HG02973 (cell line): ENCODE measurements around the gene DDX55.
A peak's percentile ranks its signal among the peaks of the same experiment; 100 is the strongest.
"Not testable (repeated sequence)": the region's sequence is repeated elsewhere in the genome, so short reads cannot be mapped to it uniquely, and the experiment has no call there.

Experiments used
- ATAC-seq: cut with Tn5 transposase; IDR thresholded peaks from one replicate; pipeline ENCODE4 v1.9.1; 2021; ENCODE audit warnings: moderate library complexity; ENCODE audit not compliant: unreplicated experiment

Gene DDX55, protein sequence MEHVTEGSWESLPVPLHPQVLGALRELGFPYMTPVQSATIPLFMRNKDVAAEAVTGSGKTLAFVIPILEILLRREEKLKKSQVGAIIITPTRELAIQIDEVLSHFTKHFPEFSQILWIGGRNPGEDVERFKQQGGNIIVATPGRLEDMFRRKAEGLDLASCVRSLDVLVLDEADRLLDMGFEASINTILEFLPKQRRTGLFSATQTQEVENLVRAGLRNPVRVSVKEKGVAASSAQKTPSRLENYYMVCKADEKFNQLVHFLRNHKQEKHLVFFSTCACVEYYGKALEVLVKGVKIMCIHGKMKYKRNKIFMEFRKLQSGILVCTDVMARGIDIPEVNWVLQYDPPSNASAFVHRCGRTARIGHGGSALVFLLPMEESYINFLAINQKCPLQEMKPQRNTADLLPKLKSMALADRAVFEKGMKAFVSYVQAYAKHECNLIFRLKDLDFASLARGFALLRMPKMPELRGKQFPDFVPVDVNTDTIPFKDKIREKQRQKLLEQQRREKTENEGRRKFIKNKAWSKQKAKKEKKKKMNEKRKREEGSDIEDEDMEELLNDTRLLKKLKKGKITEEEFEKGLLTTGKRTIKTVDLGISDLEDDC

DNA sequence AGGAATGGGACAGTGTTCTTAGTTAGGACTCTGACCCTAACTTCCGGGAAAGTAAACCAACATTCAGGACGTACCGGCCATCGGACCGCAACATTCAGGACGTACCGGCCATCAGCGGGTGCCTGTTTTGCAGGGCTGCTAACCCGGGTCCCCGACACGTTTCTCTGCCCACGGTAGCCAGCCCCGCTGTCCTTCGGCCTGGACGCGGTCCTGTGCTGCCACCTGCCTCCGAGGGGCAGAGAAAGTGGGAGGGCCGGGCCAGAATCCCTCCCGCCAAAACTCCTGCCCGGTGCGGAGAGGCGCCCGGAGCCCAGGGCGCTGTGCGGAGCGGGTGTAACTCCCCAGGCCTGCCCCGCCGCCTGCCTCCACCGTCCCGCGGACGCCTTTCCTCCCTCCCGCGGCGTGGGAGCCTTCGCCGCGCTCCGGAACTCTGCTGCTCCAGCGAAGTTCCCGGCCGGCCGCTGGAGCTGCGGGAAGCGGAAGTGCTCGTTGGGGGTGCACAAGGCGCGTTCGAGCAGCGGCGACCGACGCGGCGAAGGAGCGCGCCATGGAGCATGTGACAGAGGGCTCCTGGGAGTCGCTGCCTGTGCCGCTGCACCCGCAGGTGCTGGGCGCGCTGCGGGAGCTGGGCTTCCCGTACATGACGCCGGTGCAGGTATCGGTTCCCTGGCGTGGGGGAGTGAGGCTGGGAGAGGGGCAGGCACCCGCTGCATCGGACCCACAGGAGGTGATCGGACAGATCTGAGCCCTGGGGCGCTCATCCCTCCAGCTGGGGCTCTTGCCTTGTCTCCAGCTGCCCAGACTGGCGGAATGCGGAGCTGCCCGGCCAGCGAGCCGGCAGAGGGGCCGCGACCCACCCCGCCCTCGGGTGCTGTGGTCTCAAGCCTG, at the start of gene DDX55:
TSS of gene DDX55 (plus strand) at position 498 of the 888 bp plus-strand sequence. CDS start at position 548, 50 bp downstream.
- peak; percentile 80 for ATAC-seq

DNA sequence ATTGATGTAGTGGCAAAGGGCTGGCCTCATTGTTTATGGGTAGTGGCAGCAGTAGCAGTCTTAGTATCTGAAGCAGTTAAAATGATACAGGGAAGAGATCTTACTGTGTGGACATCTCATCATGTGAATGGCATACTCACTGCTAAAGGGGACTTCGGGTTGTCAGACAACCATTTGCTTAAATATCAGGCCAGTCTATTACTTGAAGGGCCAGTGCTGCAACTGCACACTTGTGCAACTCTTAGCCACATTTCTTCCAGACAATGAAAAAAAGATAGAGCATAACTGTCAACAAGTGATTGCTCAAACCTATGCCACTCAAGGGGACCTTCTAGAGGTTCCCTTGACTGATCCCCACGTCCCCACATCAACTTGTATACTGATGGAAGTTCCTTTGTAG, 47.8 kb upstream of the DDX55 start:
- not testable (repeated sequence) for ATAC-seq

DNA sequence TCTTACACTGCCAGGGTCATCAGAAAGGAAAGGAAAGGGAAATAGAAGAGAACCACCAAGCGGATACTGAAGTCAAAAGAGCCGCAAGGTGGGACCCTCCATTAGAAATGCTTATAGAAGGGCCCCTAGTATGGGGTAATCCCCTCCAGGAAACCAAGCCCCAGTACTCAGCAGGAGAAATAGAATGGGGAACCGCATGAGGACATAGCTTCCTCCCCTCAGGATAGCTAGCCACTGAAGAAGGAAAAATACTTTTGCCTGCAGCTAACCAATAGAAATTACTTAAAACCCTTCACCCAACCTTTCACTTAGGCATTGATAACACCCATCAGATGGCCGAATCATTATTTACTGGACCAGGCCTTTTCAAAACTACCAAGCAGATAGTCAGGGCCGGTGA, 47.1 kb upstream of the DDX55 start:
- ATAC-seq, result not testable (repeated sequence)

DNA sequence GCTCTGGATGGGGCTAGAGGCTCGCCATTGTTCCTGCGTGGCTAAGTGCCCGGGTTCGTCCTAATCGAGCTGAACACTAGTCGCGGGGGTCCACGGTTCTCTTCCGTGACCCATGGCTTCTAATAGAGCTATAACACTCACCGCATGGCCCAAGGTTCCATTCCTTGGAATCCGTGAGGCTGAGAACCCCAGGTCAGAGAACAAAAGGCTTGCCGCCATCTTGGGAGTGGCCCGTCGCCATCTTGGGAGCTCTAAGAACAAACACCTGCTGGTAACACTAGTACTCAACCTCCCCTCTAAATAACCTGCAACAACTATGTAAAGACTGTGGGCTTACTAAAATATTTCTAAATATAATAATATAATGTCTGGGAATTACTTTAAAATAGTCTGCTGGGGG, 43.4 kb upstream of the DDX55 start:
- not testable (repeated sequence) for ATAC-seq

DNA sequence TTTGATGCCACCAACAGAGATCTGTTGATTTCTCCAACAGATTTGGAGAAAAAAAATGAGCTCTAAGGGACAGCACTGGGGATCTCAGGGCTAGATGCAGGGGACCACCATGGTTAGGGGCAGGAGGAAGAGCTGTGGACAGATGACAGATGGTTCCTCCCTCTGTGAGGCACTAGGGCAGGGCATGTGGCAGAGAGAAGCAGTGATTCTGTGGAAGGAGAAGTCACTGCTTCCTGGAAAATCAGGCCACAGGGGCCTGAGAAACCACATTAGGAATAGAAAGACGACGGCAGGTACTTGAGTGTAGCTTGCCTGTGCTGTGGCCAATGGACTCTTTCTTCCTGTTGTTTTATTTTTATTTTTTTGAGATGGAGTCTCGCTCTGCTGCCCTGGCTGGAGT, 42.4 kb upstream of the DDX55 start:
- no peak for ATAC-seq

DNA sequence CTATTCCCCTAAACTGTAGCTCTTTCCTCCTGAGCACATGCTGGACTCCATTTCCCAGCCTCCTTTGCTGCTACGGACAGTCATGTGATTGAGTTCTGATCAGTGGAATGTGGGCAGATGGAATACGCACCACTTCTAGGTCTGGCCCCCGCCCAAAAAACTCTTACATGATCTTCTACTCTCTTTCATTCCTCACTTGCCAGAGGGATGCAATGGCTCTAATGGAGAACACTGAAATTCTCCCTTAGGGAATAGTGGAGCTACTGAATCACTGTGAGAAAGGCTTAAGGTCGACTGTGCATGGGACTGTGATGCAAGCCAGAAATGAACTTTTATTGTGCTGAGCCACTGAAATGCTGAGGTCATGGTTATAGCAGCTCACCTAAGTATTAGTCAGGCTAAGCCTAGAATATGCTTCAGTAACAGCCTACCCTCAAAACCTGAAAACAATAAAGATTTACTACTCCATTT, 30.5 kb upstream of the DDX55 start:
- ATAC-seq, result no peak

DNA sequence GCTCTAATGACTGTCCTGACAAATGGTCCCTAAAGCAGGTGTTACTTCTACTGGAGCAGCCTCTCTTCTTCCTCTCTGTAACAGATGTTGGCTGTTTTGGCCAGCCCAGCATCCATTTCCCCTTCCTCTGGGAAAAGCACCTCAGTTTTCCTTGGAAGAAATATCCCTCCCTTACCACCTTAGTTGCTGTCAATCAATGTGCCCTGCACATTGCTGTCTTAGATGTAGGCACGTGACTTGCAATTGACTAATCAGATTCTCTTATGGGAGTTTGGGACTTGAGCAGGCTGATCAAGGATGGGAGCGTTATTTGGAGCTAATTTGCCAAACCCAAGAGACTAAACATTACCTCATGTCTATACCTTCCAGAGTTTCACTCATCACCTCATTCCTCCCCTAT, 29.5 kb upstream of the DDX55 start:
- ATAC-seq, result no peak

DNA sequence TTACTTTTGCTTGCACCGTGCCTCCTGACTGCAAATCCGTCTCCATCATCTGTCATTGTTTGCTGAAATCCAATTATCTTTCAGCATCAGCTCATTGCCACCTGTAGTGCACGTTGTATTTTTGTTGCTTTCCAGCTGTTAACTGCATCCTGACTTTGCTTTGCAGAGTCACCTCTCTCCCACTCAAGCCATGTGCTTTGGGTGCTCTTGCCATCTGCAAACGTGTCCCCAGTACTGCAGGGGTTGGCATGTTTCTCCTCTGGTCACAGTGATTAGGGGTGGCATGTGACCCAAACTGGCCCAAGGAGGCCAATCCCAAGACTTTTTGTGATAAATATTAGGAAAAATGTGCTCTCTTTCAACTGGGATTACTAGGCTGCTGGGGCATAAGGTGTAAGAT, 28.0 kb upstream of the DDX55 start:
- ATAC-seq, result no peak

DNA sequence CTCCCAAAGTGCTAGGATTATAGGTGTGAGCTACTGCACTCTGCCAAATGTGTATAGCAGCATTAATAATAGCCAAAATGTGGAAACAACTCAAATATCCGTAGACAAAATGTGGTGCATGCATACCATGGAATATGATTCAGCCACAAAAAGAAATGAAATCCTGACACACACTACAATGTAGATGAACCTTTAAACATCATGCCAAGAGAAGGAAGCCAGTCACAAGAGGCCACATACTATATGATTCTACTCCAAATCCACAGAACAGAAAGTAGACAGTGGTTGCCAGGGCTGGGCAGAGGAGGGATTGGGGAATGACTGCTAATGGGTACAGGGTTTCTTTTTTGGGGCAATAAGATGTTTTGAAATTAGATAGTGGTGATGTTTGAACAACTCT, 25.3 kb upstream of the DDX55 start:
- no peak for ATAC-seq

DNA sequence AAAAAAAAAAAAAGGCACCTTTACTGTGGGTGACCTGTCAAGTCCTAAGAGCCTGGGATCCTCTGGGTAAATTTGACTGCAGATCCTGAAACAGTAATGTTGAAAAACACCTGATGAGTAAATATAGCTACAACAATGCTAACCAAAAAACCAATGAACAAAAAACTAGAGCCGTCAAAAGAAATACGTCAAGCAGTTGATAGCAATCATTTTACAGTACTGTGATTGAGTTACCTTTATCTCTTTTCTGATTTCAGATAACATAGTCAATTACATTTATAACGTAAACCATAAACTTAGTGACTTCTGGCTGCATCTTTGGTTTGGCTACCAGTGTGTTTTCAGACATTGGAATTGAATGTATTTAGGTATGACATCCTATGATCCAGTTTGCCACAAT, 23.7 kb upstream of the DDX55 start:
- ATAC-seq, result no peak

DNA sequence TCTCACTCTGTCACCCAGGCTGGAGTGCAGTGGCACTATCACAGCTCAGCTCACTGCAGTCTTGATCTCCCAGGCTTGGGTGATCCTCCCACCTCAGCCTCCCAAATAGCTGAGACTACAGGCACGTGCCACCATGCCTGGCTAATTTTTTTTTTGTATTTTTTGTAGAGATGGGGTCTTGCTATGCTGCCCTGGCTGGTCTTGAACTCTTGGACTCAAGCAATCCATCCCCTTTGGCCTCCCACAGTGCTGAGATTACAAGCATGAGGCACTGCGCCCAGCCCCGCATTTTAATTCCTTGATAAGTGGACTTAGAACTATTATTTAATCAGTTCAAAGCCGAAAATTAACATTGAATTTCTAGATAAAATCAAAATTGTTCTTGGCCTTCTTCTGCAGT, 23.1 kb upstream of the DDX55 start:
- ATAC-seq, result not testable (repeated sequence)

DNA sequence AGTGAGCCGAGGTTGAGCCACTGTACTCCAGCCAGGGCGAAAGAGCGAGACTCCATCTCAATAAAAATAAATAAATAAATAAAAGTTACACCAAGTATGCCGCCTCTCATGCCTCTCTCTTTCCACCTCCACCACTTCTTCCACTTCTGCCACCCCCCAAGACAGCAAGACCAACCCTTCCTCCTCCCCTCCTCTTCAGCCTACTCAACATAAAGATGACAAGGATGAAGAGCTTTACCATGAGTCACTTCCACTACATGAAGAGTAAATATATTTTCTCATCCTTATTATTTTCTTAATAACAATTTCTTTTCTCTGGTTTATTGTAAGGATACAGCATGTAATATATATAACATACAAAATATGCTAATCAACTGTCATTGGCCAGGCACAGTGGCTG, 21.1 kb upstream of the DDX55 start:
- ATAC-seq, result no peak

DNA sequence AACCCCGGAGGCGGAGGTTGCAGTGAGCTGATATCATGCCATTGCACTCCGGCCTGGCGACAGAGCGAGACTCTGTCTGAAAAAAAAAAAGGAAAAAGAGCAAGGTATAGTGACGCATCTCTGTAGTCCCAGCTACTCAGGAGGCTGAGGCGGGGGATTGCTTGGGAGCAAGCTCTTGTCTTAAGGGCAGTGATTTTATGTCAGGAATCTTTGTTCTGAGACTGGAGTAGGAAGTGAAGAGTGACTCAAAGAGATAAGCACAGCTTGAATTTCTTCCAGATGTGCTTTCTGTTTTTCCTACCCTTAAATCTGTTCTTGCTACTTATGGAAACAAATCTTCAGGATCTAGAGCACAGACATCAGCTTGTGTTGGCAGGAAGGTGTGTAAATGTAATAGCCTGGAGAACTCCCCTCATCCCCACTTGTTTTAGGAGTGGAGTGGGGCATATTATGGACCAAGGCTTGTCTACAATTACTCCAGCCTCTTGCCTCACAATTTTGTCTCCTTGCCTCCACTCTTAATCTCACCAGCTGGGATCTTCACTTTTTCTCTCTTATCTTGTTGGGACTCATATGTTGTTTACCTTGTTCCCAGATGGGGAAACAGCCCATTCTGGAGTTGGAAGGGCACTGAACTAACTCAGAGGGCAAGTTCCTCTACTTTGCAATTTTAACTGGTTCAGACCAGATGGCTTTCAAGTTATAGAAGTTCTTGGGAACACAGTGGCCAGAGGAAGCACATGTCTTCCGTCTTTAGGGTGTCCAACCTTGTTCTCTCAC, 10.0 kb upstream of the DDX55 start:
- ATAC-seq, result no peak

DNA sequence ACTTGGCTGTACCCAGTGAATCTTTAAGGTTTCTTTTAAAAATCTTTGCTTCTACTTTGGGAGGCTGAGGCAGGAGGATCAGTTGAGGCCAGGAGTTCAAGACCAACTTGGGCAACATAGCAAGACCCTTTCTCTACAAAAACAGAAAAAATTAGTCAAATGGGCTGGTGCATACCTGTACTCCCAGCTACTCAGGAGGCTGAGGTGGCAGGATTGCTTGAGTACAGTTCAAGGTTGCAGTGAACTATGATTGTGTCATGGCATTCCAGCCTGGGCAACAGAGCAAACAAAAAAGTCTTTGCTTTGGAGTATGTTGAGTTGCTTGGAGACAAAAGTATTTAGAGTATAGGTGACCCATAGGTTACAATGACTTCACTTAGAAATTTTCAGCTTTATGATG, 6.2 kb upstream of the DDX55 start:
- no peak for ATAC-seq

DNA sequence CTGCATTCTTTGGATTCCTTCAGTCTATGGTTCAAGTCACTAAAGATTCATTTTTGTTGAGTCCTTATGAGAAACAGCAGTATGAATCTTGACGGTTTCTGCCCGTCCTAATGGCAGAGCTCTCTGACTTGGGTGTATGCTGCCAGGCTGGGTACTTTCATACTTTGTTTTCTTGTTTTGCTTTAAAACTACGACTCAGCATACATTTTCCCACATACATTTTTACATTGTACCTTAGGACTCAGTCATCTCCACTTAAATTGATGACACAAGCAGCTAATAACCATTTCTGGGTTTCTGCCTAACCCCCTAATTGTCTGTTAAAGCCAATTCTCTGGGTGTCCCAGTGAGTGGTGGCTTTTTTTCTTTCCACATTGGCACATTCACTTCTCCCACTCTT, 4.8 kb upstream of the DDX55 start:
- ATAC-seq, result no peak

DNA sequence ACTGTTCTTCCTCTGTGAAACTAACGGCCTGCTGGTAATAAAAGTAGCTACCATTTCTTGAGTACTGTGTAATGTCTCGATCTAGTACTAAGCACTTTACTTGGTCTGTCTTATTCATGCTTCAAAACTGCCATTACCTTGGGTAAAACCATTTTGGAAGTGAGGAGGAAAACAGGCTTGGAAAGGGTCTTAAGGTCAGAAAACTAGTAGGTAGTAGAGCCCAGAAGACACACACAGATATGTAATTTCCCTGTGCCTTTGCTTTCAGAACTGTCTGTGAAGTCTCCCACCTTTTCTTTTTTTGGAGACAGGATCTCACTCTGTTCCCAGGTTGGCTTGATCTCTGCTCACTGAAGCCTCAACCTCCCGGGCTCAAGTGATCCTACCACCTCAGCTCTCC, 3.4 kb upstream of the DDX55 start:
- no peak for ATAC-seq

DNA sequence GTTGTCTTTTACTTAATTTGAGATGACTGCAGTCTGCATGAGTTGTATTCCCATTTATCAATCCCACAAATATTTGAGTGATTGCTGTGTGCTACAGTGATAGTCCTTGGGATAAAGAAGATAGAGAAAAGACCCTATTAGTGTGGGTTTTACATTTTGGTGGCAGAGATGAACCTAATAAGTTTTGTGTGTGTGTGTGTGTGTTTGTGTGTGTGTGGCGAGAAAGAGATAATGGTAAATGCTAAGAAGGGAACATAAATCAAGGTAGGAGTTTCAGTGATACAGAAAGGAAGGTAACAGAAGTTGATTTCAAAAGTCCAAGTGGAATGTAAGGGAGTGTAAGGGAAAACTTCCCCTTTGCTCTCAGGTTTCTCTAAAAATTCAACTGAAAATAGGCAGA, 2.6 kb upstream of the DDX55 start:
- ATAC-seq, result no peak

DNA sequence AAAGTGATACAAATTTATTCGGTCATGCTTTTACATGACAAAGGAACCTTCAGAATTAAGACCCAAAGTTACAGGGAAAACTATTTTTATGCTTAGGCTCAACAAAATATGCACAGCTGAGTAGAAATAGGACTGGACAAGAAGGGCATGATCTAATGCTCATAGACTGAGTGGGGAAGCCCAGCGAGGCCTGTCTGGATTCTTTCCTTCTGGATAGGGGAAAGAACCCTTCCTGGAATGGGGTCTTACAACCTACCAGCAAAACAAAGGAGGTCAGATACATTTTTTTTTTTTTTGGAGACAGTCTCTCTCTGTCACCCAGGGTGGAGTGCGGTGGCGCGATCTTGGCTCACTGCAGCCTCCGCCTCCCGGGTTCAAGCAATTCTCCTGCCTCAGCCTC, 2.2 kb upstream of the DDX55 start:
- ATAC-seq, result no peak

DNA sequence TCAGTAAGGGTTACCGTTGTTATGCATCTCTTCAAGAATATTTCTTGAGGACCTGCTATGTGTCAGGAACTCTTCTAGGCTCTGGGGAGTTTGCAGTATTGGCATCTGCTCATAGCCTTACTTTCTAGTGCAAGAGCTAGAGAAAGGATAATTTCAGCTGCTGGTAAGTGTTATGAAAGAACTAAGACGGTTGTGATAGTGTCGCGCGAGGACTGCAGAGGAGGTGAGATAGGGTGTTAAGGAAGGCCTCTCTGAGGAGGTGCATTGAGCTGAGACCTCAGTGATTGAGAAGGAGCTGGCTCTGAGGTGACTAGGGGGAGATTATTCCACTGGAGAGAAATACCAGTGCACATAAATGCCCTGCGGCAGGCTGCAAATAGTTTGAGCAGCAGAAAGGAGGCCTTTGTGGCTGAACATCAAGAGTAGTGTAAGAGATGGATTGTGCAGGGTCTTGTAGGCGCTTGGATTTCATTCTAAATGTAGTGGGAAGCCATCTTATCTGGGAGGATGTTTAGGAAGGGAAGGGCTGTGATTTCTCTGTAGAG, 824 bp downstream of the DDX55 start:
- ATAC-seq, result no peak

DNA sequence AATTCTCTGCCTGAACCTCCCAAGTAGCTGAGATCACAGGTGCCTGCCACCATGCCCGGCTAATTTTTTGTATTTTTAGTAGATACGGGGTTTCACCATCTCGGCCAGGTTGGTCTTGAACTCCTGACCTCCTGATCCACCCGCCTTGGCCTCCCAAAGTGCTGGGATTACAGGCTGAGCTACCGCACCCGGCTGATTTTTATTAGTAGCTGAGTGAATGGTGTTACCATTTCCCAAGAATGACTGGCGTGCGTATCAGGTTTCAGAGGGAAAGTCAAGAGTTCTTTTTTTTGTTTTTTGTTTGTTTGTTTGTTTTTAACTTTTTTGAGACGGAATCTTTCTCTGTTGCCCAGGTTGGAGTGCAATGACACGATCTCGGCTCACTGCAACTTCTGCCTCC, 1.6 kb downstream of the DDX55 start:
- not testable (repeated sequence) for ATAC-seq

DNA sequence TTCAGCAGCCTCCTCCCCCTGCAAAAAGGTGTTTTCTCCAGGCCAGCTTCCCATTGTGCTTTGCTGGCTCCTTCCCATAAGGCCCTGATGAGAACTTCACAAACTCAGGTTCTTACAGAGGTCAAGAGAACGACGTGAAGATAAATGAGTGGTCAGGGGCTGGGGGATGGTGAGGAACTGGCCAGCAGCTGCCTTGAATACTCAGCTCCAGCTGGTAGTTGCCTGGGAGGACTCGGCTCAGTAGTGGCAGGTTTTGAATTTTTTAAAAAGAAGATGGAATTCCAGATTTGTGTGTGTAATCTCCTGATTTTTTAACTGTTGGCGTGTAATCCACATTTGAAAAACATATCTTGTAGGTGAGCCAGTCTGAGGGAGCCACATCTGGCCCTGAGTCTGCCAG, 5.9 kb downstream of the DDX55 start:
- ATAC-seq, result no peak
